GM19099 (cell line): ENCODE measurements around the gene CLEC7A.

ENCODE experiments used
- POLR2A ChIP-seq: IDR thresholded peaks from 3 replicates; pipeline ENCODE4 v1.6.1; 2011; ENCODE audit warnings: low read depth; ENCODE audit not compliant: insufficient read length; ENCODE audit errors: extremely low read depth

CLEC7A gene

DNA sequence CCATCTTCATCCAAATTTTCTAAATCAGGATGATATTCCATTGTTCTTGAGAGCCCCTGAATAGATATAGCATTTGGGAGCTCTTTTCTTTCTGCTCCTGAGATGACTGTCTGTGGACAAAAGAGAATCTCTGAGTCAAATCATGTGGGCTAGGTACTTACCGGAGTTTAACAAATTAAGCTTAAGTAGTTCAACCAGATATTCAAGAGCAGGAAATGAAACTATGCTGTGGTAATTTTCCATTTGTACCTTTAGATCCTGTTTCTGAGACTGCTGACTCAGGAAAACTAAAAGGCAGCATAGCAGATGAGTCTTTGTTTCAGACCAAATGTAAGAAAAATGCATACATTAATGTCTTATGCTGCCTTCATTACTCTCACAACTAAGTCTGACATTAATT lies at the start of gene CLEC7A:
CLEC7A (minus strand) TSS at position 158 of the 400 bp plus-strand sequence; CDS start at position 41, 117 bp downstream.
- TF ChIP-seq POLR2A, result no peak

DNA sequence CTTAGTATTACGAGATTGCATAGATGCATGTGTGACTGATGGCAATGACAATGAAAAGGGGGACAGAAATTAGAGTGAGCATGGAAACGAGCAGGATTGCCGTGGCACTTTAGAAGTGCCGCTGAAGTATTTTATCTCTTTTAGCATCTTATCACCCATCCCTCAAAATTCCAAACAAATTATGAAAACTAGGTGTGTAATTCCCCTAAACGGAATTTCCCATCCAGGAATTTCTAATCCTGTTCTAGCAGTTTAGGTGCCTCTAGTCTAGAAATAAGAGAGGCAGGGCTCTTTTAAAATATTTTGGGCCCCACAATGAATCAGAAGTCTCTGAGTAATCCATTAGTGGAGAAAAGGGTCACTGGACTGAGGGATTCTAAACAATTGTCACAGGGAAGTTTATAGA lies 49.8 kb upstream of the CLEC7A start:
- TF ChIP-seq POLR2A, result no peak

DNA sequence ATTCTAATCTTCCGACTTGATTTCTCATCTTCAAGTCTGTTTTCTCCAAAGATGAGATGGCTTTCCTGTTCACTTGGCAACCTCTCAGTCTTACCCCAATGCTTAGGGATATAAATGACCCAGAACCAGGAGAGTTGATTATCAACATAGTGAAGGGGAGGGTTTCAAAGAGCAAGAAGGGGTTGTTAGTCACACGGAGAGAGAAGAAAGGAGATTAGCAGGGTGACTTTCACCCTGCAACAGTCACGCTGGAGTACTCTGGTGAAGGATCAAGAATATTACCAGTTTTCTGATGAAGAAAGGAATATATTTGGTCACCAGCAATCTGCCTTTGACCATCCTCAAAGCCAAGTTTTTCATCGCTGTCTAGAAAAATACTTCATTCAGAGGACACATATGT lies 48.8 kb upstream of the CLEC7A start, which contains the start of gene TMEM52B:
TMEM52B (plus strand) TSS at position 212 of the 400 bp plus-strand sequence. CDS start 543 bp downstream, outside the sequence.
- TF ChIP-seq POLR2A, result no peak

DNA sequence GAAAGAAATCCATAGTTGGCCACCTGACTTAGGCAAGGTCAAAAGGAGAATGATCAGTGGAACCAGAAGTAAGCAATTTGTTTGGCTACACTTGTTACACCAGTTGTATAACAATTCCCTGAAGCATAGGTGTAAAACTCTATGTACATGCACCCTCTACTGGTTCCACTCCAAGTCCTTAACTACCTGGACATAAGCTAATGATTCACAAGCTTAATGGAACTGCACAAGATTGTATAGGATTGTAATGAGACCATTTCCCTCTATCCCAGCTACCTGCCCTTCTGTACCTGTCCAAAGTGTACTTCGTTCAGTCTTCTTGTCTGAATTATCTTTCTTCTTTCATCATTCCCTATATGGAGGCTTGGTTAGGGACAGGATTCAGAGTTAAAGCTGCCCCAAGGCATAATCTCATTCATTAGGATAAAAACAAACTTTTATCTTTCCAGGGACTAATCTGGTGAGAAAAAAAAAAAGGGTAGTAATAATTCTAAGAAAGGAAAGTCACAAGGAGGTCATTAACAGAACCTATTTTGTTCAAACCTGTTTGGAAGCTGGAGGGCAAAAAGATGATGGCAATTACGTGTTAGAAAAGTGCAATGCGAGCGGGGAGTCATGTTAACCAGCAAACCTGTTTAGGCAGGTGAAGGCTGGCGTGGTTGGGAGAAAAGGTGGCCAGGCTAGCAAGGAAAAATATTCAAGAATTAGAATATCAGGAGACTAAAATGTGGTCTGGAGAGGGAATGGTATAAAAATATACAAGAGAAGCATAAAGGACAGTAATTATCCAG lies 46.0 kb upstream of the CLEC7A start:
- TF ChIP-seq POLR2A, result no peak

DNA sequence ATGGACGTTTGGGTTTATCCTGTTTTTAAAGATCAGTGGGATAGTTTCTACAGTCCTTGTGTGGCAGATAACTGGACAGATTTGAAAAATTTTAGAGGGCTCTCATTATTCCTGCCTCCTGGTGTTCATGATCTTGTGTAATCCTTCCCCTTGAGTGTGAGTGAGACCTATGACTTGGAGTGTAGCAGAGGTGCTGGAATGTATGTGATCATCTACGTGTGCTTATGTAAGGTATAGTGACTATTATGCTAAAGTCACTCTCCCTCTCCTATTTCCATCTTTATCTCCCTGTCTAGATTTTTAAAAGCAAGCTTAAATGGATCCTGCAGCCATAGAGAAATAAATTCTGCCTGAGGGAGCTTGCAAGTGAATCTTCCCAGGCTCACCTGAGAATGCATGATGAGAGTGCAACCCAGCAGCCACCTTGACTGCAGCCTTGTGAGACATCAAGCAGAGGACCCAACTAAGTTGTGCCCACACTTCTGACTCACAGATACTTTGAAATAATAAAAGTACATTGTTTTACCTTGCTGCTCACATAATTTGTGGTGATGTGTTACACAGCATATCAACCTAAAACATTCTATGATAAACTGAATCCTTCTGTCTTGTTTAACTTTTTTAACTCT lies 45.1 kb upstream of the CLEC7A start:
- no peak for TF ChIP-seq POLR2A

DNA sequence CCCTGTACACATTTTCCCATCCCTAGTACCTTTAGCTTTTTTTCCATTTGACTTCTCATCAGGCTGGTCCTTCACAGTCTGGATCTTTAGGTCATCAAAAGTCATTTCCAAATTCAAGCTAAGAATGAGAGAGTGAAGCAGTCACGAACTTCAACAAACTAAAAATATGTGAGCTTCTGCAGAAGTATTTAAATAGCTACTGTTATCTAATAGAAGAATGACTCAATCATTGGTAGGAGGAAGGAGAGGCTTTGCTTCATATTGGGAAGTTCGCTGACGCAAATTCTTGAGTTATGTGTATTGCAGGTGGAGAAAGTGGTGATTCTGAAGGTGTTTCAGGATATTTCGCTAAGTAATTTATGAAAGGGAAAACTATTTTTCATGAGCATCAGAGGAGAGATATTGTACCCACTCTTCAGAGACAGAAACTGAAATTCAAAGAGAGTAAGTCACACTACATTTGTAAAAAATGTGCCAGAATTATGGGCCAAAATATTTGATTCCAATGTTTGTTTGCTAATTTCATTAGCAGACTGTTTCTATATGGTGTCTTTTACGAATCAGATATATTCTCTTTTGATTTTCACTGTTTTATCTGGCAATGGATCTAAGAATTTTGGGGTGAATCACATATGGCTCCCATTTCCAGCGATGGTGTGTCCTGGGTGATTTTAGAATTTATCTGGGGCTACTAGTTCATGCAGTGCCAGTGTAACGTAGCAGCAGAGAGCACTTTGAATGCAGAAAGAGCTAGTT lies 42.2 kb upstream of the CLEC7A start, which contains the start of gene OLR1:
OLR1 (minus strand) TSS at position 160 of the 756 bp plus-strand sequence; CDS start at position 105, 55 bp downstream.
- TF ChIP-seq POLR2A, result no peak

DNA sequence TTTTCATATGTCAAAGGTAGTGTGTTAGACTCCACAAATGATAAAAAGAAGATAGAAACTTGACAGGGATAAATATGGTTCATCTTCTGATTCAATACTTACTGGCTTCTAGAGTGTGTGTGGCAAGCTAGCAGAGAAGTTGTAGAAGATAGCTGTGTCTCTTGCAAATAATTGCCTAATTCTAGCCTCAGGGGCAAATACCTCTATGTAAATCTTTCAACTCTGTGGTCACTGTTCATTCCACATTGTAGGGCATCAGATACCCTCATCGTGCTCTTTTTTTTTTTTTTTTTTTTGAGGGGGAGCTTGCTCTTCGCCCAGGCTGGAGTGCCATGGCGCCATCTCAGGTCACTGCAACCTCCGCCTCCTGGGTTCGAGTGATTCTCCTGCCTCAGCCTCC lies 40.2 kb upstream of the CLEC7A start:
- TF ChIP-seq POLR2A, result no peak

DNA sequence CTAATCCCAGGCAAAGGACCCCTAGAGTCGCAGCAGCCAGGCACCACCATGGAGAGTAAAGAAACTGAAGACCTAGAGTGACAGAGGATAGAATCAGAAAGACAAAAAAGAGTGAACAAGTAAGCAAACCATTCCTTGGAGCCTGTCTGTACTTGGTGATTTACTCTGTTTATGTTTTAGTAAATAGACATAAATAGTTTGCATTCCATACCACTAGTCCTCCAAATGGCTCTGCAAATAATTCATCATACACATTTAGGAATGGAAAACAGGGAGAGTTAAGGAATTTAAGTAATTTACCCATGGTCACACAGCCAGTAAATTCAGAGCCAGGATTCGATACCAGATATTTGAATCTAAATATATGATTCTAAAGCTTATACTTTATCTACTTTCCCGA lies 39.1 kb upstream of the CLEC7A start:
- TF ChIP-seq POLR2A, result no peak

DNA sequence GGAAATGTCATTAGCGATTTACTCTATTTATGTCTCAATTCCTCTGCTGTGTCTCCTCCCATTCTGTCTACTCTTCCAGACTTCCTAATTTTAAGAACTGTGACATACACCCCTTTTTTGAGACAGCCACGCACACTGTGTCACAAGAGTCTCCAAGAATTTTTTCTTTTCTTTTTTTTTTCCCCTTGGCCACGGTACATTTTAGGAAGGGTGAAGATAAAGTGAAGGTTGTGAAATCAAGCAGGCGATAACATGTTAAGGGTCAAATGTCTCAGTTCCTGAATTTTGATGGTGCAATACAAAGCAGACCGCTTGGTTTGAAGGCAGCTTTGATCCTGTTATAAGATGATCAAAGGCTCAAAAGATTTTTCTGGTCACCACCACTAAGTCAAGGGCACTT lies 37.6 kb upstream of the CLEC7A start:
- TF ChIP-seq POLR2A, result no peak

DNA sequence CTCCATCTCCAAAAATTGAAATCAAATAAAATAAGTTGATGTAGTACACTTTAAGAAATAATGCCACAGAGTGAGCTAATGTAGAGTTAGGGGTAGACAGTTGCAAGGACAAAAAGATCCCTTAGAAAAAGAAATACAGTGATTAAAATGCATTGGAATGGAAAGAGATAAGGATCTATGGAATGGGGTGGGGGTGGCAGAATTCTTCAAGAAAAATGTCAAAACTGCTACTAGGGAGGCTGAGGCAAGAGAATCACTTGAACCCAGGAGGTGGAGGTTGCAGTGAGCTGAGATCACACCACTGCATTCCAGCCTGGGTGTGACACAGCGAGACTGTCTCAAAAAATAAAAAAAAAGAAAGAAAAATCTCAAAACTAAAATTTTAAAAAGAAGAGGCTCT lies 35.4 kb upstream of the CLEC7A start:
- no peak for TF ChIP-seq POLR2A

DNA sequence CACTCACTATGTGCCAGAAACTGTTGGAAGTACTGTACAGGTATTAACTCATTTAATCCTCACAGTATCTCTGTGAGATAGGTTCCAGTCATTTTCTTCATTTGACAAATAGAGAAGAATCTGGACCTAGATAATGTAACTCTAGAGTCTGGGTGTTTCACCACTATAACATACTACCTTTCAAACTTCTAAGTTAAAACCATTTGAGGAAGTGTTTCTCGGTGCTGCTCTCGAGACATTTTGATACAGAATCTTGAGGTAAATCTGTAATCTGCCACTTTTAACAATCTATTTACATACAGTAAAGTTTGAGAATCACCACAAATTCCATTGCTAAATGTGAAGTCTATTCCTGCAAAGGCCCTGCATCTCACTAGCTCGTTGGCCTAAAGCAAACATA lies 33.1 kb upstream of the CLEC7A start:
- no peak for TF ChIP-seq POLR2A

DNA sequence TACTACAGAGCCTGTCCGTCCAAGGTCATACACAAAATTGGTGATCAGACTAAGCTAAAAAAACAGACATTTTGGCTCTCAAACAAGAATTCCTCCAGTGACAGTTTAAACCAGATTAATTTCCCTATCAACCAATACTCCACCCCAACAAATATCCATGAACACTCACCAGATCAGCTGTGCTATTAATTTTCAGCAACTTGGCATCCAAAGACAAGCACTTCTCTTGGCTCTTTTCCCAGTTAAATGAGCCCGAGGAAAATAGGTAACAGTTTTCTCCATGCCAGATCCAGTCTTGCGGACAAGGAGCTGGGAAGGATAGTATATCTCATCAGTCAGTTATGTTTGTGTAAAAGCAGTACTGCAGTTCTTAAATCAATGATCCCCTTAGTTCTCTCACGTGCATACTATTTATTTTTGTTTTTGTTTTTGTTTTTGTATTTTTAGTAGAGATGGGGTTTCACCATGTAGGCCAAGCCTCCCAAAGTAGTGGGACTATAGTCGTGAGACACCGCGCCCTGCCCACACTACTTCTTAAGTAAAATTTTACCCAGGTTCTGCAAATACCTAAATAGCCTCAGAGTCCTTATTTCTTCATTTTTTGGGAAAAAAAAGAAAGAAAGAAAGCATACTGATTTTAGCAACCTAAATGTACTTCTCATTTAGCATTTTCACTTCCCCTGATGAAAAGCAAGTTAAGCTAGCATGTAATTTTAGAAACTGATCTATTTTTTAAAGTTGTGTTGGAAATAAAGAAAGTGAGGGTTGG lies 30.8 kb upstream of the CLEC7A start:
- no peak for TF ChIP-seq POLR2A

DNA sequence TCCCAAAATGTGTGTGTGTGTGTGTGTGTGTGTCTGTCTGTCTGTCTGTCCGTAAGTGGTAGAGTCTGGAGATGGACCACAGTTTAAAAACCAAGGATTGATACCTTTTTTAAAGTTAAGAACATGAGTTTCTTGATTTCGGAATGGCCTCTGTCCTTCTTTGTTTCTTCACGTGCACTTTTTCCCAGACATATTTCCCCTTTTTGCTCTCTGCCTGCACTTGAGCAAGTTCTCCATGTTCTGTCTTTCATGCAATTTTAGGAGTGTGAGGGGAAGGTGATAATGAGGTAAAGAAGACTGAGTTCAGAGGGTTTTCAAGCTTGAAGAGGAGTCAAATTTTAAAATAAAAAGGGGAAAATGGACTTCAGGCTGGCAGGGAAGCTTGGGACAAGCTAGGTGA lies 29.3 kb upstream of the CLEC7A start:
- no peak for TF ChIP-seq POLR2A

DNA sequence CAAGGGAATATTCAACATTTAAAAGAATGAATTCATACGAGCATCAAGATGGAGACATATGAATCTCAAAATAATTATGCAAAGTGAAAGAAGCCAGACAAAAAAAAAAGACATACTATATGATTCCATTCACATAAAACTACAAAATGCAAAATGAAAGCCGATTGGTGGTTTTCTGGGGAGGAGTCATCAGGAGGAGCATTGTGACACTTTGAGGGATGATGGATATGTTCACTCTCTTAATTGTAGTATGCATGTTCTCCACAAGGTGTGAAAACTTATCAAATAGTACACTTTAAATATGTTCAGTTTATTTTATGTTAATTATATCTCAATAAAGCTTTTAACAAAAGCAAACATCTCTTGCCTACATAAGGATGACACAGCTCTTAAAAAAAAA lies 28.4 kb upstream of the CLEC7A start:
- TF ChIP-seq POLR2A, result no peak

DNA sequence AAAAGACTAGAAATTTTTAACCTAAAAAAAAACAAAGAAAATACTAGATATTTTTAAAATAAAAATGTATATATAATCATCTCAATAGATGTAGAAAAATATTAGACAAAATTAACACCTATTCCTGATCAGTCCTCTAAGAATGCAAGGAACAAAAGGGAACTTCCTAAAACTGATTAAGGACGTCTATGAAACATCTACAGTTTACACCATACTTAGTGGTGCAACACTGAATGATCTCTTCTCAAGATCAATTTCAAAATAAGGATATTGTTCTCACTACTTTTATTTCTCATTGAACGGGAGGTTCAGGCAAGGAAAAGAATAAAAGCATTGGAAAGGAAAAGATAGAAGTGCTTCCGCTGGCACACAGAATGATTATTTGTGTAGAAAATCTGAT lies 26.0 kb upstream of the CLEC7A start:
- no peak for TF ChIP-seq POLR2A

DNA sequence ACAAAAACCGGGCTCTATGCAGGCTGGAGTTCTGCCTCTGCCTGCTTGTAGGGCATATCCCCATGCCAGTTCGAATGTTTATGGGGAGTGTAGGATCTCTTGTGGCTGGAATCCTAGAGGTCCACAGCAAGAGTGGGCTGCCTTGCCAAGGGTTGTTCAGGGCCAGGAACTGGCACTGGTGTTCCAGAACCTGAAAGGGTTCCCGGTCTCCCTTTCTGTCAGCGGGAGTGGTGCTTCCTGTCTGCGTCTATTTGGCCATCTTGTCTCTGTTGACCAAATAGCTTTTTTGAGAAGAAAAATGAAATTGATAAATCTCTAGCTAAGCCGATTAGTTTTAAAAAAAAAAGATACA lies 24.1 kb upstream of the CLEC7A start:
- no peak for TF ChIP-seq POLR2A
